Suprapubic skin (tissue), 4 donors: ENCODE measurements around the gene RAB3A. TPM values are rescaled to one million over a fixed set of nuclear protein-coding genes. Genes with fewer than 3 reads are reported as not detected.

Experiments used
- DNase-seq, 2 donors: peaks; one replicate each; pipeline ENCODE4 v3.0.0-alpha.2; 2019; ENCODE audit warnings: low spot score in 2 of 2
- H3K27ac ChIP-seq: fragments of 200-600 bp; sonication (generic); one replicate; pipeline ENCODE4 v1.5.1; 2019
- H3K27me3 ChIP-seq: fragments of 200-600 bp; sonication (generic); one replicate; pipeline ENCODE4 v1.5.1; 2019
- H3K36me3 ChIP-seq: fragments of 200-600 bp; sonication (generic); one replicate; pipeline ENCODE4 v1.5.1; 2019
- H3K4me1 ChIP-seq: fragments of 200-600 bp; sonication (generic); one replicate; pipeline ENCODE4 v1.5.1; 2019
- H3K4me3 ChIP-seq: fragments of 200-600 bp; sonication (generic); one replicate; pipeline ENCODE4 v1.5.1; 2019; ENCODE audit warnings: mild to moderate bottlenecking
- H3K9me3 ChIP-seq: fragments of 200-600 bp; sonication (generic); one replicate; pipeline ENCODE4 v1.5.1; 2019
- EP300 ChIP-seq: sonication (generic); formaldehyde crosslinking; IDR thresholded peaks from one replicate; pipeline ENCODE4 v1.6.1; 2017; ENCODE audit warnings: antibody characterized with exemption
- POLR2A ChIP-seq, 2 donors: fragments of 450-650 bp; IDR thresholded peaks; one replicate each; pipeline ENCODE4 v1.6.1; 2017; ENCODE audit warnings: antibody characterized with exemption in 2 of 2, mild to moderate bottlenecking in 2 of 2, moderate library complexity in 2 of 2
- POLR2AphosphoS5 ChIP-seq, 3 donors: sonication (generic); formaldehyde crosslinking; IDR thresholded peaks; one replicate each; pipeline ENCODE4 v1.6.1; 2017; ENCODE audit warnings: antibody characterized with exemption in 3 of 3
- WGBS: methylation state at CpG from one replicate; pipeline ENCODE4 v1.1.5; 2018; 5-methylcytosine and 5-hydroxymethylcytosine counted together
- total RNA-seq, 4 donors: library from RNA; depleted of rRNA; stranded (reverse); fragments of >200 nt; gene quantifications; one replicate each; pipeline ENCODE4 v1.1.0, GENCODE V29; 2016
- TF ChIP-seq, protein P1 (sequence below), 2 donors: fragments of 200-600 bp in 1 of 2; fragments of 450-650 bp in 1 of 2; sonication (generic) in 1 of 2; IDR thresholded peaks; one replicate each; pipeline ENCODE4 v1.5.1; 2016 to 2019; ENCODE audit warnings: antibody characterized with exemption in 2 of 2, mild to moderate bottlenecking in 1 of 2, moderate library complexity in 1 of 2

The RAB3A gene
- total RNA-seq, 4 donors from 2014 or later, result 1.9 to 5.3 (median 1.9) TPM

DNA sequence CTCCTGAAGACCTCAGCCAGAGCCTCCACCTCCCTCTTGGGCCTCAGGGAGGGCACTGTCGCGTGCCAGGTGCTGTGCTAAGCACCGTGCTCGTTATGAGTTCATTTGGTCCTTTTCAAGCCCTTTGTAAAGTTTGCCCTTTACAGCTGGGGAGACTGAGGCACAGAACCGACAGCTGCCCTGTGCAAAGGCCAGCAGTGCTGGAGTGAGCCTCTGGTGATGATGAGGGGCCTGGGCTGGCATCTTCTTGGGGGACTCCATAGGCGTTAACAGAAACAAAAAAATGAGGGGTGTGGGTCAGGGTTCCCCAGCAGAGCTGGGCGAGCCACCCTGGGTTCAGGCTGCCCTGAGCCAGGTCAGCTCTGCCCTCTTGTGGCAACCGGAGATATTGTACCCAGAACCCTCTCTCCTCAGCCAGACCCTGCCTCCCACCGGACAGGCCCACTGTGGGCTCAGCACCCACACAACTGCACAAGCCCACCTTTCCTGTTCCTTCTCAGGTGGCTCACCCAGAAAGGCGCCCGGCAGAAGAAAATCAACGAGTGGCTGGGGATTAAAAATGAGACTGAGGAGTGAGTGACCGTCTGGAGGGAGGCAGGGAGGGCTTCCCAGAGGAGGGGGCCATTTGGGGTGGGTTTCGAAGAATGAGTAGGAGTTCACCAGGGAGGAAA lies 35.7 kb downstream of the RAB3A start:
- H3K36me3 ChIP-seq, result peaks cover 66% of the 10 kb centered on the region
- no peak overlapping the region for H3K27ac ChIP-seq
- no peaks in the 10 kb centered on the region for H3K27me3 ChIP-seq
- TF ChIP-seq POLR2A (IDR thresholded peaks at IDR 0.05) (no peak), POLR2AphosphoS5 (IDR thresholded peaks at IDR 0.05) (no peak), EP300 (no peak)
- TF ChIP-seq, protein P1, sequence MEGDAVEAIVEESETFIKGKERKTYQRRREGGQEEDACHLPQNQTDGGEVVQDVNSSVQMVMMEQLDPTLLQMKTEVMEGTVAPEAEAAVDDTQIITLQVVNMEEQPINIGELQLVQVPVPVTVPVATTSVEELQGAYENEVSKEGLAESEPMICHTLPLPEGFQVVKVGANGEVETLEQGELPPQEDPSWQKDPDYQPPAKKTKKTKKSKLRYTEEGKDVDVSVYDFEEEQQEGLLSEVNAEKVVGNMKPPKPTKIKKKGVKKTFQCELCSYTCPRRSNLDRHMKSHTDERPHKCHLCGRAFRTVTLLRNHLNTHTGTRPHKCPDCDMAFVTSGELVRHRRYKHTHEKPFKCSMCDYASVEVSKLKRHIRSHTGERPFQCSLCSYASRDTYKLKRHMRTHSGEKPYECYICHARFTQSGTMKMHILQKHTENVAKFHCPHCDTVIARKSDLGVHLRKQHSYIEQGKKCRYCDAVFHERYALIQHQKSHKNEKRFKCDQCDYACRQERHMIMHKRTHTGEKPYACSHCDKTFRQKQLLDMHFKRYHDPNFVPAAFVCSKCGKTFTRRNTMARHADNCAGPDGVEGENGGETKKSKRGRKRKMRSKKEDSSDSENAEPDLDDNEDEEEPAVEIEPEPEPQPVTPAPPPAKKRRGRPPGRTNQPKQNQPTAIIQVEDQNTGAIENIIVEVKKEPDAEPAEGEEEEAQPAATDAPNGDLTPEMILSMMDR (IDR thresholded peaks at IDR 0.05), result peak; percentile 38 to 80
- 82% methylated on average over 11 of the region's 14 CpGs for WGBS
- DNase-seq, result no peak
- H3K4me3 ChIP-seq, result no peak overlapping the region
- H3K4me1 ChIP-seq, result peaks cover 13% of the 10 kb centered on the region
- no peaks in the 10 kb centered on the region for H3K9me3 ChIP-seq

DNA sequence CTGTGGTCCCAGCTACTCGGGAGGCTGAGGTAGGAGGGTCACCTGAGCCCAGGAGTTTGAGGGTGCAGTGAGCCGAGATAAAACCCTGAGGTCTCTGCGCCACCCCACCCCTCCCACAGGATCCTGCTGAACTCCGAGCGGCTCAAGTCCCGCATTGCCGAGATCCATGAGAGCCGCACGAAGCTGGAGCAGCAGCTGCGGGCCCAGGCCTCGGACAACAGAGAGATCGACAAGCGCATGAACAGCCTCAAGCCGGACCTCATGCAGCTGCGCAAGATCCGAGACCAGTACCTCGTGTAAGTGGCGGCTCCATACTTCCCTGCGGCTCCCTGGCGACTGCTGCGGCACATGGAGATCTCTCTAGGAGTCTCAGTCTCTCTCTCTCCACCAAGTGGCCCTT lies 36.8 kb downstream of the RAB3A start:
- H3K36me3 ChIP-seq, result peaks cover 75% of the 10 kb centered on the region
- WGBS, result 89% methylated on average over 11 of the region's 21 CpGs
- no peaks in the 10 kb centered on the region for H3K27me3 ChIP-seq
- TF ChIP-seq, protein P1 (IDR thresholded peaks at IDR 0.05), result no peak
- TF ChIP-seq EP300 (no peak), POLR2AphosphoS5 (IDR thresholded peaks at IDR 0.05) (no peak), POLR2A (IDR thresholded peaks at IDR 0.05) (no peak)
- no peaks in the 10 kb centered on the region for H3K9me3 ChIP-seq
- H3K4me1 ChIP-seq, result peaks cover 10% of the 10 kb centered on the region
- no peak for DNase-seq
- H3K4me3 ChIP-seq, result no peak overlapping the region
- H3K27ac ChIP-seq, result no peak overlapping the region

DNA sequence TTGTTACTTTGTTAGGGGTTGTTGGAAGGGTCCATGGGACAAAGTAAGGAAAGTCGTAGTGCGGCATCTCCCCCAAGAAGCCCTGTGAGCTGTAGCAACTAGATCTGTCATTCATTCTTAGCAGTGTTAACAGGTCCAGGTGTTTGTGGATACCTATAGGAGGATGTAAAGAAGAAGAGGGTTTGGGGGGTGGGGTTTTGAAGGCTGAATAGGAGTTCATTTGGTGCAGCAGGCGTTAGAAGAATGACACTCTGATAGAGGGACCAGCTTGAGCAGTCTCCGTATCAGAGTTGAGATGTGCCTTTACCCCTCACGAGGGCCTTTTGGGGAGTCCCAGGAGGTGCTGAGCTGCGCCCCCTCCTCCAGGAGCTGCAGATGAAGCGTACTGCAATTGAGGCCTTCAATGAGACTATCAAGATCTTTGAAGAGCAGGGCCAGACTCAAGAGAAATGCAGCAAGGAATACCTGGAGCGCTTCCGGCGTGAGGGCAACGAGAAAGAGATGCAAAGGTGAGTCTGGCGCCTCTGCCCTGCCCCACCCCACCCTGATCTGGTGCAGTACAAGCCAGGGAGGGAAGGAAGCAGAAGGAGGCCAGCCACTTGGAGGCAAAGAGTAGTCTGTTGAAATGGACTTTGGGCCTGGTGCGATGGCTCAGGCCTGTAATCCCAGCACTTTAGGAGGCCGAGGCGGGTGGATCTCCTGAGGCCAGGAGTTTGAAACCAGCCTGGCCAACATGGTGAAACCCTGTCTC lies 37.9 kb downstream of the RAB3A start:
- peaks cover 18% of the 10 kb centered on the region for H3K4me1 ChIP-seq
- no peak overlapping the region for H3K4me3 ChIP-seq
- no peak for DNase-seq
- H3K36me3 ChIP-seq, result peaks cover 77% of the 10 kb centered on the region
- H3K27ac ChIP-seq, result no peak overlapping the region
- no peaks in the 10 kb centered on the region for H3K27me3 ChIP-seq
- WGBS, result 94% methylated on average over 14 of the region's 15 CpGs
- TF ChIP-seq, protein P1 (IDR thresholded peaks at IDR 0.05), result no peak
- TF ChIP-seq POLR2AphosphoS5 (IDR thresholded peaks at IDR 0.05) (no peak), POLR2A (IDR thresholded peaks at IDR 0.05) (no peak), EP300 (no peak)
- H3K9me3 ChIP-seq, result no peaks in the 10 kb centered on the region

DNA sequence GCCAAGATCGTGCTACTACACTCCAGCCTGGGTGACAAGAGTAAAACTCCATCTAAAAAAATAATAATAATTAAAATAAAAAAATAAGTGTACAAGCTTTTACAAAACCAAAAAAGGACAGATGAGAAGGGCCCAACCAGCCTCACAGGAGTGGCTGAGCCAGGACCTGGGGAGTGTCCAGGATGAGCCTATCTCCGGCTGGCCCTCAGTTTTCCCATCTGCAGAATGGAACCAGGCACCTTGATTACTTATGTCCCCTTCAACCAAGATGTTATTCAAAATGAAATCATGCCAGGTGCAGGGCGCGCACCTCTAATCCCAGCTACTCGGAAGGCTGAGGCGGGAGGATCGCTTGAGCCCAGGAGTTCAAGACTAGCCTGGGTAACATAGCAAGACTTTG lies 39.8 kb downstream of the RAB3A start:
- no peaks in the 10 kb centered on the region for H3K27me3 ChIP-seq
- no peak for DNase-seq
- TF ChIP-seq EP300 (no peak), POLR2AphosphoS5 (IDR thresholded peaks at IDR 0.05) (no peak), POLR2A (IDR thresholded peaks at IDR 0.05) (no peak)
- TF ChIP-seq, protein P1 (IDR thresholded peaks at IDR 0.05), result no peak
- peaks cover 68% of the 10 kb centered on the region for H3K36me3 ChIP-seq
- no peak overlapping the region for H3K27ac ChIP-seq
- peaks cover 21% of the 10 kb centered on the region for H3K4me1 ChIP-seq
- WGBS, result 96% methylated on average over 7 of the region's 7 CpGs
- no peaks in the 10 kb centered on the region for H3K9me3 ChIP-seq
- H3K4me3 ChIP-seq, result no peak overlapping the region

DNA sequence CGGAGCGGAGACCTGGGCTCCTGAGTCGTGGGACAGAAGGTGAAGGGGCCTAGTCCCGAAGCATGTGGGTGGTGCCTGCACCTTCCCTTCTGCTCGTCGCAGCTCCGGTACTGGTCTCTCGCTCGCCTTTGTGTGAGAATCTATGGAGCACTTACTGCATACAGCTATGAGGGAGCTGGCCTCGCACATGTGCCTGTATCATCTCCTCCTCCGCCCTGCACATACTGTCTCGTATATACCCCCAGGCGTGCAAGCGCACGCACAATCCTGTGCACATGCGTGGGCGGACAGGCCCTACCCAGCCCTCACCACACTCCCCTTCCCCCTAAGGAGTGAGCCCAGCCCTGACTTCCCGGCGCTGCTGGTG lies 42.2 kb downstream of the RAB3A start:
- no peaks in the 10 kb centered on the region for H3K27me3 ChIP-seq
- H3K4me3 ChIP-seq, result peak overlapping the region; percentile 57
- TF ChIP-seq POLR2AphosphoS5 (IDR thresholded peaks at IDR 0.05) (no peak), POLR2A (IDR thresholded peaks at IDR 0.05) (no peak), EP300 (no peak)
- TF ChIP-seq, protein P1 (IDR thresholded peaks at IDR 0.05), result no peak
- H3K4me1 ChIP-seq, result peaks cover 43% of the 10 kb centered on the region
- H3K27ac ChIP-seq, result peak overlapping the region; percentile 69
- peaks cover 45% of the 10 kb centered on the region for H3K36me3 ChIP-seq
- DNase-seq, result no peak
- 36% methylated on average over 15 of the region's 19 CpGs for WGBS
- H3K9me3 ChIP-seq, result no peaks in the 10 kb centered on the region
